Kidney glomerular epithelial cell (primary cell): ENCODE measurements around the gene GRIK3.

Source experiments
- DNase-seq: peaks from one replicate; lab custom pipeline; 2025; lab: John Stamatoyannopoulos, UW

The GRIK3 gene

DNA sequence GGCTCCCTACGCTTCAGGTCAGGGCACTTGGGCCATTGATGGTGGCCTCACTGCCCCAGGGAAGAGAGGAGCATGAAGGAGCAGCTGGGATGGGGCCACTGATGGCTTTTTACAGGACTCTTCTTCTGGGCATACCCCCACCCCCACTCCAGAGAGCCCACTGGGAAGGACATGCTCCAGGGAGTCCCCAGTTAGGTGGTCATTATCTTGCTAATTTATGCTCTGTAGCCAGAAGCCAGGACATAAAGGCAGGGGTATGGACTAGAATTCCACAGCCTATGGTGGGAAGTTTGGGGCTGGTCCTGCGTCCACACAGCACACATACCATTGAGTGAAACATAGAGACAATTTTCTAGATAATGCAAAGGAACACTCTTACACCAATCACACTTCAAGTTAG is 8.8 kb upstream of the GRIK3 start:
- DNase-seq: no peak

DNA sequence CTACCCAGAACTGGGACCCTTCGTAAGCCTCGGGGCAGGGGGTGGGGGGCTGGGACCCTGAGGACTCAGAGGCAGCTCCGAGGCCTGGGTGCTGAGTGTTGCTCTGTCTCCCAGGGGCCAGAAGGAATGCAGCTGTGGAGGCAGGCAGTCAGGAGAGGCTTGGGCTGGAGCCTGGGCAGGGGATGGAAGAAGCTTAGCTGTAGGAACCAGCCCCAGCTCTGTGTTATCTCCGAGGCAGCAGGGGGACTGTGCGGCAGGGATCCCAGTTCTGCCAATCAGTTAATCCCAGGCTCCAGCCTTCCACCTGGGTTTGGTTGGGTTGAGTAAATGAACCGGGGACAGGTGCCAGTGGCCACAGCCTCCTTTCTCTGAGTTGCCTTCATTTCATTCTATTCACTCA is 8.2 kb upstream of the GRIK3 start:
- DNase-seq: no peak

DNA sequence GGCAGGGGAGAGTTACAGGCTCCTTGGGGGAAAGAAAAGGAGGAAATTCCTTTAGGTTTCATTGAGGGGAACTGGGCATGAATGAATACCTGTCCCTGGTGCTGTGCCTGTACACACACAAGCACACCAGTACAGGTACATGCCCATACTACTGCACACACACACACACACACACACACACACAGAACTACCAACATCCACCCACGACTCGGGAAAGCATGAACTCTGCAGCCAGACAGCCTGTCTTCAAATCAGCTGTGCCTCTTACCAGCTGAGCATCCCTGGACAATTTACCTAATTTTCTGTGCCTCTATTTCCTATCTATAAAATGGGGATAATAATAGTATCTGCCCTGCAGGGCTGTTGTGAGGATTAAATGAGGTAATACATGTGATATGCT is 7.2 kb upstream of the GRIK3 start:
- DNase-seq: no peak

DNA sequence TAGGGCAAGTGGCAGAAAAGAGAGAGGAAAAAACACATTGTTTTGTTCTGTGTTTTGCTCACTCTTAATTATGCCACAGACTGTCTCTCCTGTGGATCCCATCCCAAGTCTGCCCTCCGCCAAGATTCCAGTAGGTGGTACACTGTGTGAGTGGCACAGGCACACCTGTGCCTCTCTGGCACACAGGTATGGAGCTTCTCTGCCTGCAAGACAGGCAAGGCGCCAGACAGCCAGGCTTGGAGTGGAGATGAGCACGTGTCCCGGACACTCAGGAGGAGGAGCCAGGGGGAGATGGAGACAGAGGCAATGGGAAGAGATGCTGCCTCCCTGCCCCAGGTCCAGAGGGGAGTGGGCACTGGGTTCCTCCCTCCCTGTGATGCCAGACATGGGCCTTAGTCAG is 6.5 kb upstream of the GRIK3 start:
- no peak for DNase-seq

DNA sequence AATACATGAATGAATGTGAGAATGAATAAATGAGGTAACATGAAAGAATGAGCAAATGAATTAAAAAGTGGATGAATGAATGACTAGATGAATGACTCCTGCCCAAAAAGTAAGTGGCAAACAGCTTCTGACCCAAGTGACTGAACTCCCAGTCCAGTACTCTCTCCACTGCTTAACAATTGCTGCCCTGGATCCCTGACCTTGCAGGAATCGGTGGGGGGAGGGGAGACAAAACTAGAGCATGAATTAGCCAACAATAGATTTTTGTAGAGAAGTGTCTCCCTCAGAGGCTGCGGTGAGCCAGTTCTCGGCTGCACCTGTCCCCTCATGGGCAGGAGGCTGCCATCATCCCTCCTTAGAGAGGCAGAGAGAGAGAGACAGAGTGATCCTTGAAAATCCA is 5.9 kb upstream of the GRIK3 start:
- no peak for DNase-seq

DNA sequence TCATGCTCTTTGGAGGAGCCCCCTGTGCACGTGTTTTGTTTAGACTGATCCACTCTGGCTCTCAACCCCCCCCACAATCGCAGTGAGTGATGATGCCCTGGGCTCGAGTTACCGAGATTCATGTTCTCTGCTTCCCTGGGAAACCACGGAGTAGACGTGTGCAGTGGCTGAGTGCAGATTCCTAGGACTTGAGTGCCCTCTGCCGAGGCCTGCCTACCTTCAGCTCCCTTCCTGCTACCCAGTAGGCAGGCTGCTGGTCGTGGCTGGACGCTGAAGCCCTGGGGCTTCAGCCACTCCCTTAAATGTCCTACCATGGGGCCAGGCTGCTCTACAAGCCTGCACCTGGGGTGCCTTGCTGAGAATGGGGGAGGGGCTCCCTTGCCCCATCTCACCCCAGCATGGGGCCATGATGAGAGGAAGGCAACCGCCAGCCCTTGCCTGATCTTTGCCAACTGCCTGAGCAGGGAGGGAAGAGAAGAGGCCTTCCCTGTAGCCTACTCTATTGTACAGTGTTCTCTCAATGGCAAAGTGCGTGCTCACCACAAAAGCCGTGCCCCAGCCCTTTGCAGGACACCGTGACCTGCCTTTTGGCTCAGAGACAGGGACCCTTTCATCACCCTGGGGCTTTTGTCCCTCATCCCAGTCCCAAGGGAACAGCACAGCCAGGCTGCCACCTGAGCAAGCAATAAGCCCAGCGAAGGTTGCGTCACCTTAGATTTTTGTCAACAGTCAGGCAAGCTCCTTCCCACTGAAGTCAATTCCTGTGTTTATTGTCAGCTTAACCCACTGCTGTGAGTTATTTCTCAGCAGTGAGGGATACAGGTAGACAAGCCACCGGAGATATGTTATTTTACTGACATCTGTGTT is 4.1 kb upstream of the GRIK3 start:
- DNase-seq: no peak

DNA sequence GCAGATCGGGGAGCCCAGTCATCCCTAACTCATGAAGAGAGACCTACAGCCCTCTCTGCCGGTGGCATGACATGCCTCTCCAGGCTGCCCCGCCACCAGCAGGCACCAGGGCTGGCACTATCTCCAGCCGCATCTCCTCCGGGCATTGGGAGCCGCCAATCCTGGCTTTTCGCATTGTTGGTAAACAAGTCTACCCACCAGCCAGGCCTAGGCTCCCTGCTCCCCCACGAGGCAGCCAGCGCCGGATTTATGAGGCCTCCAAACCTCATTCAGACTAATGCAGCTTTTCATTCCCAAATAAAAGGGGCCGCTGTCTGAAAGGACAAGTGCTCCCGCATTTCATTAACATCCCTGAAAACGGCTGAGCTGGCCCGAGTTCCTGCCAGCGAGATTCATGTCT is 3.4 kb upstream of the GRIK3 start:
- DNase-seq: no peak

DNA sequence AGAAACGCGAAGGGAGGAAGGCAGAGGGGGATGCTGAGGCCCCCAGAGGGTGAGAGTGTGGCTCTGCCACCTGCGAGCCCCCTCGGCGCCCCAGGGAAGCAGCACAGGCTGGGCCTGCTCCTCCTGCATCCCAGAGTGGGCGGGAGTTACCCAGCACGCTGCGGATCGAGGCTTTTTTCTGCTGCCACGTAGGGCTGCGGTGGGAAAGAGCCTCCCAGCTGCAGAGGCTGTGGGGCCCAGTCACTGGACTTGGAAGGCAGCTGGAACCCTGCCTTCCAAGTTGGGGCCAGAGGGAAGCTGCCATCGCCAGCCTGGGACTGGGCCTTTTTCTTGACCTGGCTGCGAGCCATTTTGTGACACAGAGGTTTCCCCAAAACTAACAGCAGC is 2.3 kb upstream of the GRIK3 start:
- DNase-seq: no peak

DNA sequence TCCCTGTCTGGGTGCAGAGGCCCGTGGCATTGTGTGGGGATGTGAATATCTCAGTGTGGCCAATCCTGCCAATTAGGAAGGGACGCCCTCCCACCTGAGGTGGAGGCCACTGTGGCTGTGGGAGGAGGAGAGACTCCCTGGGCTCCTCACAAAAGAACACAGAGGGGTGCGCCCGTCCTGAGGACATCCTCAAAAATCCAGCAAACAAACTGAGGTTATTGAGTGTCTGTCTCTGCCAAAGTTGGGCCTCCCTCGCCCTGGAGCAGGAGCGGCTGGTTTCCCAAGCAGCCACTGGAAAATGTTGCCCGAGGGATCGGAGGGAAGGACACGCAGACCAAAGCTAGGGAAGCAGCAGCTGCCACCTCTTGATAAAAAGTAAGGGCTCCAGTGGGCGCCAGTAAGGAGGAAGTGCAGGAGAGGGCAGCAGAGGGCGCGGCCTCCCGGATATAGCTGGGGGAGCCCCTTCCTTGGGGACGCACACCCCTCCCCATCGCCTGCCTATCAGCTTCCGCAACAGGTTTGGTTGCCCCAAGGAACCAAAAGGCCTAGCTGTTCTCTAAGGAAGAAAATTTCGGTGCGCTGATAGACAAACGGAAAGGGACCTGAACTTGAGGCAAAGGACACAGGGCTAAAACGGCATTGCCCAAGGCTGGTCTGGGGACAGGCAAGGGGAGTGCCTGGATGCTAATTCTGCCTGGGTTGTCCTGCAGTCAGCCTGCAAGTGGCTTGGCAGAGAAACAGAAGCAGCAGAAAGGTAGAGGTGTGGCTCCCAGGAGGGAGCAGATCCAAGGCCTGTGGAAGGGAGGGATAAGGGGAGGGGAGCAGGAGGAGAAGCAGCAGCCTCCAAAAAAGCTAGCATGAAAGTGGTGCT is 1.7 kb upstream of the GRIK3 start:
- DNase-seq: no peak

DNA sequence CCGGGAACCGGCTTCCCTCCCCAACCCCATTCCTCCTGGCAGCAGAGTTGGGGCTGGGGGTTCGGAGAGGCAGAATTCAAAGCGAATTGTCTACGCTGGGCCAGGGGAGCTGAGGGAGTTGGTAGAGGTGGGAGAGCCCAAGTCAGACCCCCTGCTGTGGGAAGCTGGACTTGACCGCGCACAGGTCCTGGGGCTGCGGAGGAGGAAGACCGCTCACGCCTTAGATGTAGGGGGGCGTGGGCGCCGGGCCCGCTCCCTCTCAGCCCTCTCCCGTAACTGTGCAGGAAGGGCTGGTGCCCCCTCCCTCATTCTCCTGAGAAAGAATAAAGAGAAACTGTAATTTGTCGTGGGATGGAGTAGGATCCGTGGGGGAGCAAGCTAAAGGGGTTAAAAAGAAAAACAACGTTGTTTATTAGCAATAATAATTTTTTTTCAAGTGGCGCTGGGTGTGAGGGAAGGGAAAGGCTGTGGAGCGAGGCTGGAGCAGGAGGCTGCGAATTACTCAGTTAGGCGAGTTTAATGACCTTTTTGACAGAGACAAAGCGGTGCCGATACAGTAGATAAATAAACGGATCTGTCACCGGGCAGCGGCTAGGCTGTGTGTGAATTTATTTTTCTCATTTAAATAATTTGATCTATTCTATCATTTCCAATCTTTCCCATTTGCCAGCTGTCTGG is 838 bp upstream of the GRIK3 start:
- no peak for DNase-seq

DNA sequence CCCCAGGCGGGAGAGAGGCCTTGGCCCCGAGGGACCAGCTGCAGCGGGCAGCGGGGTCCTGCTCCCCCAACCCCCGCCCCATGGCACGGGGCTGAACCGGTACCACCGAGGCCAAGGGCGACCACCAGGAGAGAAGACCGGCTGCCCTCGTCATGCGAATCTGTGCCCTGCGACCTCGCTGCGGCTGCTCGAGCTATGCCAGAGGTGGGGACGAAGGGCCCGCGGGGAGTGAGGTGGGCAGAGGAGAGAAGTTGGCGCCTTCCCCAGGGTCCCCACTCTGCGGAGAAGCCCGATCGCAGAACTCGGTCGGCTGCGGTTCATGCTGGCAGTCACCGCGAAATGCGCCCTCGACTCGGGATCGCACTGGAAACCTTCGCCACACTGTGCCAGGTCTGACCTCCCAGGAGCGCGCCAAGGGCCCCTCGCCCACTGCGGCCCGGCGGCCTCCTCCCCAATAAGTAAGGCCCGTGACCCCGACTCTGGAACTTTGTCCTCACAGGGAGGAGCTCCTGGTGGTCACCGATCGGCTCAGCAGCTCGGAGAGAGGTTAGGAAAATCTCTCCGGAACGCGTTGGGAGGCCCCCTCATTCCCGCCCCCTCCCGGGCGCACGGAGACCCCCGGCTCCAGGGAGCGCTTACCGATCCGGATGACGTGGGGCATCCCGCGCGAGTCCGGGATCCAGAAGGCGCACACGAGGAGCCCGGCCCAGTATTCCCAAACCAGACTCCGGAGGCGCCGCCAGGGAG is 787 bp downstream of the GRIK3 start:
- DNase-seq: no peak

DNA sequence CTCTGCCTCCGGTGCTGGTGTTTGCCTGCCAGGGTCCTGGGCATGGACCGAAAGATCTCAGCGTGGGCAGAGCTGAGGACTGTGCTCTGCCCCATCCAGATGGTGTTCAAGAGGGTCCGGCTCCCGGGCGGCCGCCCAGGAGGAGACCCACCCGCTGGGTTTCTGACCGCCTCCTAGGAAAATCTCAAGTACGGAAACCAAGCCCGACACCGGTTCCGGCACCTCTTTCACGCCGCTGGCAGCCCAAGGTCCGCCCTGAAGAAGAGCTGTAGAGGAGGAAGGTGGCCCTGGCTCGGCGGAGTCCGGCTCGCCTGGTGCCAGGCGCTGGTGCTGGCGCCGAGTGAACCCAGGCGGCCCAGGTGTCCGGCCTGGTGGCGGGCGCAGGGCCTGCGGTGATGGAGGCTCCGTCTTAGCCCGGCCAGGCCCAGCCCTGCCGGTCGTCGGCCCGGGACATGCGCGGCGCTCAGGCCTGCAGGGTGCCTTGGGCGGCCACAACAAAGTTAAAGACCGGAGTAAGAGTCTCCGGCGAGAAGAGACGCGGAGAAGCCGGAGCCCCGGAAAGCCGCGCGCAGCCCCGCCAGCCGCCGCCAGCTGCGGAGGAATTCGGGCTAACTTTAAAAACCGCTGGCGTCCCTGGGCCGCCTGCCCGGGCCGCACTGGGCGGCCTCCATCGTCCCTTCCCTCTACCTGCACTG is 1.5 kb downstream of the GRIK3 start:
- no peak for DNase-seq

DNA sequence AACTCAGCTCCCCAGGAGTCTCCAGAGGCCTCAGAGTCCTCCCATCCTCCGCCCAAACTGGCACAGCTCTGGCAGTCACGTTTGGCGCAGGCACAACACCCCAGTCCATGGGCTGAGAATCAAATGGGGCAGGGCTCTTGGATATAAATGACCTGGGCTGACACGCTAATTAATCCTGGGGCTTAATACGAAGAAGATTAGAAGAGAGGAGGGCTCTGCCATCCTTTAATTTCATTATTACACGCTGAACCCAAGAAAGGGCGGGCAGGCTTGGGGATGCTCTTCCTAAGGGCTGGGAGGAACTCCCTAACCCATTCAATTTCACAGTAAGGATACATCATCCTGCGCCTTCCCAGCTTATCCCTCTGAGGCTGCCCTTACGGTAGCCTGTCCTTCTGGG is 2.4 kb downstream of the GRIK3 start:
- no peak for DNase-seq

DNA sequence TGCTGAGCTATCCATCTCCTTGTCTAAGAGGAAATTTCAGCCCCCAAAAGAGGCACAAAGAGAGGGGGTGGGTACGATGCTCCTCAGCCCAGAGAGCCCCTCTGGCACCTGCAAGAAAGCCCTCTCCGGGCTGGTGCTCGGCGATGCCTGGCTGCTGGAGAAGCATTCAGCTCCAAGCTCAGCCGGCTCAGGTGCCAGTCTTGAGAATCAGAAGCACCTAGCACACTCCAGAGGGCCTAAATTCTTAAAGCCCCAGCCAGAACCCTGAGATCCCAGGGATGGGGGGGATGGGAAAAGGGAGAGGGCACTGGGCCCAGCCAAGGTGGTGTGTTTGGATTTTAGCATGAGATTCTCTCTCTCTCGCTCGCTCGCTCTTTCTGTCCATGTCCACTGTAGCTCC is 2.9 kb downstream of the GRIK3 start:
- DNase-seq: no peak

DNA sequence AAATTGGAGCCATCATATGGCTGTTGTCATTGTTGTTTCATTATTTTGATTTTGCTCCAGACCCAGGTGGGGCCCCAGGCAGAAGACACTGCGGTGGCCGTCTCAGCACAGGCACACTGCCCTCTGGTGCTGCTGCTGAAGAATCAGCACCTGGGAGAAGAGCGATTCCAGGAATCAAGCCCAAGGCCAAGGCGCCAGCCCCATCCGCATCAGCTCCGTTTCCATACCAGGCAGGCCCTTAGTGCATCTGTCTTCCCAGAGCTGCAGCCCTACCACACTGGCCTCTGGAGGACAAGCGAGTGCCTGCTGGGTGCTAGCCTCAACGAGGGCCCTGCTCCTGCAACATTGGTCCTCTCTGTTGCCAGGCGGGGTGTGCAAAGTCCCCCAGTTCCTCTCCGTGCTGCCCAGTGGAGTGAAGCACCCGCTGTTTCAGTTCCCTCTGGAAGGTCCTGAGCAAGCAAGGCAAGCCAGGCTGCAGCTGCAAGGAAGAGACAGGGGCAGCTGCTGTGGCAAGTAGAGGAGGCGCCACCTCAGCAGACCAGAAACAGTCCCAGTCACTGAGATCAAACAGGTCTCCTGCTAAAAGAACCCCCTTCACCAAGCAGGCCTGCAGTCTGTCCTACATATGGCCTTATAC is 5.2 kb downstream of the GRIK3 start:
- no peak for DNase-seq

DNA sequence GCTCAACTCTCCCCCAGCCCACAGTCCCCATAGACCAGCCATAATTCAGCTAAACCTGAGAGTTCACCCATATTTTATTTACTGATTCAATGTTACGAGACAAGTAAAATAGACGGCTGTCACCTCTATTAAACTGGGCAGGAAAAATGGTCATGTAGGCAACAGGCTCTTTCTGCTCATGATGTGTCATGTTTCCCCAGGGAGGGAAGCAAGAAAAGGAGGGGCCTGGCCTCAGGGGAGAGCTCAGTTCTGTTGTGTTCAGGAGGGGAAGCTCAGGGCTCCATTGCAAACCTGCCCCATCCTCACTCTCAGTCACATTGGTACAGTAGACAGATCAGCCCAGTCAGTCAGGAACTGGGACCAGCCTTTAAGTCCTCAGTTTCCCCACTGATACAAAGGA is 12.8 kb downstream of the GRIK3 start:
- no peak for DNase-seq

DNA sequence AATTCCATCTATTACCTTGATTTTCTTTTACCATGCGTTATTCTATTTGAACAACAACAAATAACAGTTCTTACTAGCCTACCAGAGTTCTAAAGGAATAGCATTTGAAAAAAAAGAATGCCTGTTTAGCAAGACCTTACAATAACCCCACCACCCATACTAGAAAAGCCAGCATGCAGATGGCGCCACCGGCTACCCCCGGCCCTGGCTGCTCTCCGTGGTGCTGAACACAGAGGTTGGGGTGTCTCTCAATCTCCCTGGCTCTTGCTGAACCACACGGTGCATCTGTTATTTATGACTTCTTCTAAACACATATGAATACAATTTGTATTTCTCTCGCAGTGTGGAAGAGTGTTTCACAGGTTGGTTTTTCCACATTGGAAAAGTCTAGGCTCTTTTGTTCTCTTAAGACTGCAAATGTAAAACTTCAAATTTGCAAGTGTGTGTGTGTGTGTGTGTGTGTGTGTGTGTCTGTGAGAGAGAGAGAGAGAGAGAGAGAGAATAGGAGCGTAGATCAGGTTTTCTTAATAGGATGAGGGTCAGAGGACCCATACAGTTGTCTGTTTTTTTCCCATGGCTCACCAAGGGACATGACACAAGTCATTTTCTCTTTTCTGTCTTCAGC is 13.6 kb downstream of the GRIK3 start:
- no peak for DNase-seq

DNA sequence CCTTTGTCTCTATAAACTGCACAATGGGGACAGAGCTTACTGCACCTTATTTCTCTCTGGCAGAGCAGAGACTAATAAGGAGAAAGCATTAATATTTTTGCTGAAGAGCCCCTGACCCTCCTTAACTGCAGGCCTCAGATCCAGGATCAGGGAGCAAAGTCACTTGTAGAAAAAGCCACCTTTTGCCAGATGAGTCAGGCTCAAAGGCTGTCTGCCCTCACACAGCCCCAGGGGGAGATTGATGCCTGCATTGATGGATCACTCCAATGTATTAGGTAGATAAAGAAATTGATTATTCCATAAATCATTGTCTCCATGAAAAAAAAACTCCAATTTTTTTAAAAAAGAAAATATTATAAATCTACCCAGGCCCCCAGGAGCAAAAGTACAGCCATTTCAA is 15.8 kb downstream of the GRIK3 start:
- no peak for DNase-seq

DNA sequence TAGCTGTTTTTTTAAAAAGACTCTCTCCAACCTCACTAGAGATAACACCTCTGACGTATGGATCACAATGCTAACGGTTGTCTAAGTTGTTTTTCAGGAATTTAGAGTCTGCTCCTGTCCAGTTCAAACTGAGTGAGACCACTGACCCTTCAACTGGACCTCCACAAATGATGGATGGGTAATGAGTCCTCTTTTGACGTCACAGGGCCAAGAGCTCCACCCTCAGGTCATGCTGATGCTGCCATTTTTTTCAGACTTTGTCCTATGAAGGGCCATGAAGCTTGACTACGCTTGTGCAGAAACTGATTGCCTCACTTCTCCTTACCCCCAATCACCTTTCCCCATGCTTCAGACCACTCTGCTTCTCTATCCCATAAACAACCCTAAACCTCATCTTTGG is 16.6 kb downstream of the GRIK3 start:
- DNase-seq: no peak

DNA sequence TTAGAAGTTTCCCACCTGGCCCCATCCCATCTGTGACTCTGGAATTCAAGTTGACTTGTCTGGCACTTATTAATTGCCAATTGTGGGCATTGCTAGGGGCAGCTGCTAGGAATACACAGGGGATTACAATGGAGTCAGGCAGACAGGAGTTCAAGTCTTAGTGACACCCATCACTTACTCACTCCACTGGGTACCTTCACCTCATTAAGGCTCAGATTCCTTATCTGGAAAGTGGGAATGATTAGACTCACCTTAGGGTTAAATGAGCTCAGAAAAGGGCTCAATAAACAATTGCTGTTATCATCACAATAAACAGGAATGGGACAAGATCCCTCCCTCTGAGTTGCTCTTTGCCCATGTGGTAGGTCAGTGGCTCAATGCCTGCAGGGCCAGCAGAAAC is 18.2 kb downstream of the GRIK3 start:
- DNase-seq: no peak

DNA sequence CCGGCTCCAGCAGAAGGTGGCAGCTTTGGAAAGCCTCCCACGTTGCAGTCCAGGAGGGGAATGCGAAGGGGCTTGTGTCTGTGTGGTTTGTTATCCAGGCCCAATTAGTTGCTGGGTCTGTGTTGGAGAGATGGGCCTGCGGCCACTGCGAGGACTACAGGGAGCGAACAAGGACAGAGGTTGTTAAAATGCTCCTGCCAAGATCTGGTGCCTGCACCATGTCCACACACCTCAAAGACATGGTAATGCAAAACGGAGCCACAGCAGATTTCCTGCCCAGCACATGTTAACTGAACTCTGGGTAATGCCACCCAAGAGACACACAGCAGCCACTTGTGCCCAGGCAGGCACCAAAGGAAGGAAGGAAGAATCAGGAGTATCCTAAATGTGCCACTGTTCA is 18.6 kb downstream of the GRIK3 start:
- no peak for DNase-seq
